WTC11 (cell line): Measurements from ENCODE around the gene FNDC3A. TPM values are rescaled to one million over a fixed set of nuclear protein-coding genes. Genes with fewer than 3 reads are reported as not detected.

Source experiments
- ATAC-seq: fragments of 200-7000 bp; cut with Tn5 transposase; 2 replicates; pipeline ENCODE4 v1.10.0; 2021; ENCODE audit warnings: mild to moderate bottlenecking, moderate library complexity
- CTCF ChIA-PET: fragments of 300-600 bp; sonication (Branson Sonifier 250); formaldehyde crosslinking; loops from one replicate; lab custom pipeline; 2021; ENCODE audit warnings: antibody characterized with exemption; lab: Charles Lee
- POLR2A ChIA-PET: fragments of 350-600 bp; sonication (Branson Sonifier 250); formaldehyde crosslinking; loops from one replicate; lab custom pipeline; 2021; ENCODE audit warnings: antibody characterized with exemption; lab: Charles Lee
- DNase-seq: peaks from one replicate; pipeline ENCODE4 v3.0.0; 2021; ENCODE audit warnings: low spot score
- H3K27ac Mint-ChIP-seq: 2 replicates; pipeline ENCODE4 v1.8.0; 2021; ENCODE audit warnings: mixed read lengths
- H3K27me3 Mint-ChIP-seq: 2 replicates; pipeline ENCODE4 v1.8.0; 2021; ENCODE audit warnings: low read depth, mild to moderate bottlenecking, moderate library complexity, mixed read lengths
- H3K36me3 Mint-ChIP-seq: 2 replicates; pipeline ENCODE4 v1.8.0; 2021; ENCODE audit warnings: mixed read lengths
- H3K4me1 Mint-ChIP-seq: 2 replicates; pipeline ENCODE4 v1.8.0; 2022; ENCODE audit warnings: mixed read lengths
- H3K4me3 Mint-ChIP-seq: 2 replicates; pipeline ENCODE4 v1.8.0; 2021; ENCODE audit warnings: mild to moderate bottlenecking, moderate library complexity, mixed read lengths
- H3K9me3 Mint-ChIP-seq: 2 replicates; pipeline ENCODE4 v1.8.0; 2021; ENCODE audit warnings: mixed read lengths
- ARID4B ChIP-seq: sonication (generic); formaldehyde crosslinking; IDR thresholded peaks from 2 replicates; pipeline ENCODE4 v1.8.0; 2023; ENCODE audit warnings: missing genetic modification reagents, mild to moderate bottlenecking, borderline replicate concordance
- ESRRA ChIP-seq: sonication (generic); formaldehyde crosslinking; IDR thresholded peaks from 2 replicates; pipeline ENCODE4 v1.8.1; 2022; ENCODE audit warnings: mild to moderate bottlenecking, missing genetic modification reagents, borderline replicate concordance
- ETV6 ChIP-seq: sonication (generic); formaldehyde crosslinking; IDR thresholded peaks from 2 replicates; pipeline ENCODE4 v1.8.1; 2022; ENCODE audit warnings: mild to moderate bottlenecking, missing genetic modification reagents
- FOXP1 ChIP-seq: sonication (generic); formaldehyde crosslinking; IDR thresholded peaks from 2 replicates; pipeline ENCODE4 v1.8.0; 2022; ENCODE audit warnings: missing genetic modification reagents, mild to moderate bottlenecking, moderate library complexity, borderline replicate concordance
- GABPB1 ChIP-seq: sonication (generic); formaldehyde crosslinking; IDR thresholded peaks from 2 replicates; pipeline ENCODE4 v1.8.1; 2023; ENCODE audit warnings: mild to moderate bottlenecking, missing genetic modification reagents
- HMGXB4 ChIP-seq: sonication (generic); formaldehyde crosslinking; IDR thresholded peaks from 2 replicates; pipeline ENCODE4 v1.8.1; 2023; ENCODE audit warnings: mild to moderate bottlenecking, moderate library complexity, missing genetic modification reagents
- MXD4 ChIP-seq: fragments of 250-450 bp; sonication (Bioruptor Pico); IDR thresholded peaks from 2 replicates; pipeline ENCODE4 v1.8.0; 2021; ENCODE audit warnings: mild to moderate bottlenecking, moderate library complexity, borderline replicate concordance
- MYBL2 ChIP-seq: sonication (generic); formaldehyde crosslinking; IDR thresholded peaks from 2 replicates; pipeline ENCODE4 v1.8.1; 2023; ENCODE audit warnings: mild to moderate bottlenecking, moderate library complexity, missing genetic modification reagents
- NFATC4 ChIP-seq: fragments of 250-450 bp; sonication (Bioruptor Pico); IDR thresholded peaks from 2 replicates; pipeline ENCODE4 v1.9.0; 2021; ENCODE audit warnings: mild to moderate bottlenecking
- NFE2L1 ChIP-seq: sonication (generic); formaldehyde crosslinking; IDR thresholded peaks from 2 replicates; pipeline ENCODE4 v1.8.1; 2023; ENCODE audit warnings: missing genetic modification reagents
- NR1H2 ChIP-seq: sonication (generic); formaldehyde crosslinking; IDR thresholded peaks from 2 replicates; pipeline ENCODE4 v1.9.0; 2021; ENCODE audit warnings: mild to moderate bottlenecking, moderate library complexity, missing genetic modification reagents
- RELA ChIP-seq: sonication (generic); formaldehyde crosslinking; IDR thresholded peaks from 2 replicates; pipeline ENCODE4 v1.8.1; 2022; ENCODE audit warnings: missing genetic modification reagents, mild to moderate bottlenecking, borderline replicate concordance
- RORB ChIP-seq: fragments of 250-450 bp; sonication (Bioruptor Pico); IDR thresholded peaks from 2 replicates; pipeline ENCODE4 v1.9.0; 2021; ENCODE audit warnings: mild to moderate bottlenecking
- SMAD3 ChIP-seq: sonication (generic); formaldehyde crosslinking; IDR thresholded peaks from 2 replicates; pipeline ENCODE4 v1.8.0; 2022; ENCODE audit warnings: missing genetic modification reagents, mild to moderate bottlenecking, borderline replicate concordance
- STAT6 ChIP-seq: sonication (generic); formaldehyde crosslinking; conservative IDR thresholded peaks from 2 replicates; pipeline ENCODE4 v1.8.1; 2023; ENCODE audit warnings: mild to moderate bottlenecking, low read depth, missing genetic modification reagents, moderate library complexity
- TEAD4 ChIP-seq: sonication (generic); formaldehyde crosslinking; IDR thresholded peaks from 2 replicates; pipeline ENCODE4 v1.8.0; 2022; ENCODE audit warnings: mild to moderate bottlenecking, missing genetic modification reagents
- USF2 ChIP-seq: sonication (generic); formaldehyde crosslinking; IDR thresholded peaks from 2 replicates; pipeline ENCODE4 v1.8.1; 2023; ENCODE audit warnings: mild to moderate bottlenecking, missing genetic modification reagents, moderate library complexity
- ZNF121 ChIP-seq: sonication (generic); formaldehyde crosslinking; IDR thresholded peaks from 2 replicates; pipeline ENCODE4 v1.8.0; 2023; ENCODE audit warnings: missing genetic modification reagents
- ZNF232 ChIP-seq: sonication (generic); formaldehyde crosslinking; IDR thresholded peaks from 2 replicates; pipeline ENCODE4 v1.8.0; 2022; ENCODE audit warnings: mild to moderate bottlenecking, missing genetic modification reagents
- ZNF512 ChIP-seq: sonication (generic); formaldehyde crosslinking; IDR thresholded peaks from 2 replicates; pipeline ENCODE4 v1.8.1; 2022; ENCODE audit warnings: missing genetic modification reagents, borderline replicate concordance
- ZNF532 ChIP-seq: fragments of 250-450 bp; sonication (Bioruptor Pico); IDR thresholded peaks from 2 replicates; pipeline ENCODE4 v1.9.0; 2021; ENCODE audit warnings: mild to moderate bottlenecking, borderline replicate concordance
- total RNA-seq: library from RNA; stranded (reverse); gene quantifications from 3 replicates; pipeline ENCODE4 v1.2.3, GENCODE V29; 2021

Gene FNDC3A
- total RNA-seq, 1 experiment from 2014 or later = 24.8 TPM

- Mint-ChIP-seq H3K4me1 (no peaks in the 10 kb centered on the region), H3K27me3 (no peaks in the 10 kb centered on the region), H3K4me3 (no peak overlapping the region), H3K9me3 (peaks cover 19% of the 10 kb centered on the region), H3K27ac (no peak overlapping the region), H3K36me3 (peaks cover 26% of the 10 kb centered on the region)
- DNase-seq (no peak), ATAC-seq (no peak; the same call in 1 of the 2 replicates)
- ChIA-PET CTCF (no interaction called here), POLR2A (no interaction called here)
- TF ChIP-seq ARID4B (no peak), USF2 (CRISPR knock-in tag) (no peak), TEAD4 (CRISPR knock-in tag) (no peak), GABPB1 (CRISPR knock-in tag) (no peak), ZNF532 (CRISPR knock-in tag) (no peak)
Measured at GRCh38 chr13:48993150-48993549, 17.4 kb downstream of the FNDC3A start.

GRCh38 chr13:48994706-48995105 lies 19.0 kb downstream of the FNDC3A start:
- POLR2A ChIA-PET = no interaction called here
- TF ChIP-seq HMGXB4 (no peak), ETV6 (CRISPR knock-in tag) (no peak), SMAD3 (no peak), ESRRA (CRISPR knock-in tag) (no peak), RORB (CRISPR knock-in tag) (no peak), RELA (CRISPR knock-in tag) (no peak), ZNF232 (CRISPR knock-in tag) (no peak), ZNF121 (CRISPR knock-in tag) (no peak), STAT6 (no peak), NFATC4 (no peak), NFE2L1 (CRISPR knock-in tag) (no peak), NR1H2 (CRISPR knock-in tag) (no peak), ZNF512 (no peak), FOXP1 (no peak), MYBL2 (CRISPR knock-in tag) (no peak), MXD4 (no peak)

More at GRCh38 chr13:48994706-48995105, 19.0 kb downstream of the FNDC3A start:
- peaks cover 33% of the 10 kb centered on the region for H3K36me3 Mint-ChIP-seq
- H3K4me1 Mint-ChIP-seq = no peaks in the 10 kb centered on the region
- no peak overlapping the region for H3K4me3 Mint-ChIP-seq
- H3K27ac Mint-ChIP-seq = no peak overlapping the region
- peaks cover 28% of the 10 kb centered on the region for H3K9me3 Mint-ChIP-seq
- H3K27me3 Mint-ChIP-seq = no peaks in the 10 kb centered on the region
- CTCF ChIA-PET = no interaction called here
- no peak for DNase-seq
- no peak for ATAC-seq
